Measurements from ENCODE around the gene KRTAP19-8.

DNA sequence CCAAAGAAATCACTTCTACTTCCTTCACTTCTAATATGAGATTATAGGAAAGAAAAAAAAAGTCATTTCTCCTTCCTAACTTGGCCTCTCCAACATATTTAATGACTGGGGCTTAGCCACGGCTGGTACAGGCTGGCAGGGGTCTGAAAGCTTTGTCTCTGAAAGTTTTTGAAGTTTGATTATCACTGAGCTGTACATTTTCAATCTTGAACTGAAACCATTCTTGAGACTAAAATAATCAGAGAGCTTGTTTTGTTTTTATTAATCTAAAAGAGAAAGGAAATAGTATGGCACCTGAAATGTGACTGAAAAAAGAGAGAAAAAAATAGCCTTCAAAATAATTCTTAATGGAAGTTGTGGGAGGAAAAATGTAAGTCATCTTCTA is 3.8 kb upstream of the KRTAP19-8 start:
- TF ChIP-seq, protein P1, sequence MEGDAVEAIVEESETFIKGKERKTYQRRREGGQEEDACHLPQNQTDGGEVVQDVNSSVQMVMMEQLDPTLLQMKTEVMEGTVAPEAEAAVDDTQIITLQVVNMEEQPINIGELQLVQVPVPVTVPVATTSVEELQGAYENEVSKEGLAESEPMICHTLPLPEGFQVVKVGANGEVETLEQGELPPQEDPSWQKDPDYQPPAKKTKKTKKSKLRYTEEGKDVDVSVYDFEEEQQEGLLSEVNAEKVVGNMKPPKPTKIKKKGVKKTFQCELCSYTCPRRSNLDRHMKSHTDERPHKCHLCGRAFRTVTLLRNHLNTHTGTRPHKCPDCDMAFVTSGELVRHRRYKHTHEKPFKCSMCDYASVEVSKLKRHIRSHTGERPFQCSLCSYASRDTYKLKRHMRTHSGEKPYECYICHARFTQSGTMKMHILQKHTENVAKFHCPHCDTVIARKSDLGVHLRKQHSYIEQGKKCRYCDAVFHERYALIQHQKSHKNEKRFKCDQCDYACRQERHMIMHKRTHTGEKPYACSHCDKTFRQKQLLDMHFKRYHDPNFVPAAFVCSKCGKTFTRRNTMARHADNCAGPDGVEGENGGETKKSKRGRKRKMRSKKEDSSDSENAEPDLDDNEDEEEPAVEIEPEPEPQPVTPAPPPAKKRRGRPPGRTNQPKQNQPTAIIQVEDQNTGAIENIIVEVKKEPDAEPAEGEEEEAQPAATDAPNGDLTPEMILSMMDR (IDR thresholded peaks at IDR 0.05) = no peak
- no peak for TF ChIP-seq POLR2A (IDR thresholded peaks at IDR 0.05)

Data from heart left ventricle (tissue), 13 donors.